Fibroblast of lung (primary cell): ENCODE results near the gene CRYBG1.

ENCODE experiments used
- CTCF ChIP-seq, 2 donors: IDR thresholded peaks in 1 of 2; conservative IDR thresholded peaks in 1 of 2; 1 replicate in 1 of 2; 2 replicates in 1 of 2; pipeline ENCODE4 v1.5.1; 2011 to 2012; ENCODE audit warnings: low read length in 2 of 2, control low read depth in 1 of 2, inconsistent platforms in 1 of 2, low read depth in 1 of 2, mild to moderate bottlenecking in 1 of 2
- EZH2 ChIP-seq: IDR thresholded peaks from 2 replicates; pipeline ENCODE4 v1.5.1; 2012; ENCODE audit warnings: low read length, control low read depth, mild to moderate bottlenecking; ENCODE audit errors: missing control alignments

- TF ChIP-seq EZH2: no peak
- TF ChIP-seq CTCF (conservative IDR thresholded peaks at IDR 0.05 in 1 of 2, IDR thresholded peaks at IDR 0.05 in 1 of 2; ENCODE audit: low read depth in 1 of 2, low read length in 2 of 2): no peak
These were observed 20.7 kb downstream of the CRYBG1 start for GRCh38 chr6:106381223-106381622.
